ENCODE data around the gene HAND2.

The HAND2 gene

GRCh38 chr4:173522160-173522950, 7.7 kb downstream of the HAND2 start:
- DNase-seq = no peak
- in situ Hi-C loops (cut with MboI; ENCODE audit: low pct_unique_long_range_greater_than_20kb, low sequenced_read_pairs) = no loop called here

- DNase-seq = no peak
- in situ Hi-C loops (cut with MboI; ENCODE audit: low pct_unique_long_range_greater_than_20kb, low sequenced_read_pairs) = no loop called here
These were observed 8.4 kb downstream of the HAND2 start for GRCh38 chr4:173521467-173522159.

- DNase-seq = no peak
- in situ Hi-C loops (cut with MboI; ENCODE audit: low pct_unique_long_range_greater_than_20kb, low sequenced_read_pairs) = no loop called here
These were observed 9.0 kb downstream of the HAND2 start for GRCh38 chr4:173520921-173521466.

- DNase-seq = no peak
- in situ Hi-C loops (cut with MboI; ENCODE audit: low pct_unique_long_range_greater_than_20kb, low sequenced_read_pairs) = no loop called here
These were observed 10.6 kb downstream of the HAND2 start for GRCh38 chr4:173519111-173520101.

- no peak for DNase-seq
- in situ Hi-C loops (cut with MboI; ENCODE audit: low pct_unique_long_range_greater_than_20kb, low sequenced_read_pairs) = no loop called here
These were observed 11.5 kb downstream of the HAND2 start for GRCh38 chr4:173518425-173519102.

- no peak for DNase-seq
- in situ Hi-C loops (cut with MboI; ENCODE audit: low pct_unique_long_range_greater_than_20kb, low sequenced_read_pairs) = no loop called here
These were observed 12.1 kb downstream of the HAND2 start for GRCh38 chr4:173517781-173518424.

GRCh38 chr4:173516621-173517524, 13.2 kb downstream of the HAND2 start:
- no peak for DNase-seq
- in situ Hi-C loops (cut with MboI; ENCODE audit: low pct_unique_long_range_greater_than_20kb, low sequenced_read_pairs) = no loop called here

- DNase-seq = no peak
- in situ Hi-C loops (cut with MboI; ENCODE audit: low pct_unique_long_range_greater_than_20kb, low sequenced_read_pairs) = no loop called here
These were observed 14.6 kb downstream of the HAND2 start for GRCh38 chr4:173515458-173515857.

GRCh38 chr4:173514641-173515217, 15.3 kb downstream of the HAND2 start:
- in situ Hi-C loops (cut with MboI; ENCODE audit: low pct_unique_long_range_greater_than_20kb, low sequenced_read_pairs) = no loop called here

GRCh38 chr4:173513651-173514050, 16.4 kb downstream of the HAND2 start:
- DNase-seq = no peak
- in situ Hi-C loops (cut with MboI; ENCODE audit: low pct_unique_long_range_greater_than_20kb, low sequenced_read_pairs) = no loop called here

More at GRCh38 chr4:173514641-173515217, 15.3 kb downstream of the HAND2 start:
- DNase-seq = no peak

- DNase-seq = no peak
- in situ Hi-C loops (cut with MboI; ENCODE audit: low pct_unique_long_range_greater_than_20kb, low sequenced_read_pairs) = no loop called here
These were observed 18.2 kb downstream of the HAND2 start for GRCh38 chr4:173511787-173512361.

- DNase-seq = no peak
- in situ Hi-C loops (cut with MboI; ENCODE audit: low pct_unique_long_range_greater_than_20kb, low sequenced_read_pairs) = no loop called here
These were observed 20.7 kb downstream of the HAND2 start for GRCh38 chr4:173509036-173510001.

GRCh38 chr4:173508386-173509035, 21.5 kb downstream of the HAND2 start:
- no peak for DNase-seq
- in situ Hi-C loops (cut with MboI; ENCODE audit: low pct_unique_long_range_greater_than_20kb, low sequenced_read_pairs) = no loop called here

GRCh38 chr4:173507471-173508385, 22.3 kb downstream of the HAND2 start:
- DNase-seq = no peak
- in situ Hi-C loops (cut with MboI; ENCODE audit: low pct_unique_long_range_greater_than_20kb, low sequenced_read_pairs) = no loop called here

Measured in KBM-7 (cell line).